ENCODE data around the gene ELP1. TPM values are rescaled to one million over a fixed set of nuclear protein-coding genes. Genes with fewer than 3 reads are reported as not detected.
"Not testable (repeated sequence)": the region's sequence is repeated elsewhere in the genome, so short reads cannot be mapped to it uniquely, and the experiment has no call there.

ELP1 gene
- polyA plus RNA-seq, 3 donors: 7.2 to 15.7 (median 15.6) TPM

GRCh38 chr9:108839561-108839960 lies 94.4 kb downstream of the ELP1 start:
- 81 to 97% (median 91%) methylated on average over 5 of the region's 5 CpGs for WGBS, 3 donors
- not testable (repeated sequence) for H3K27ac ChIP-seq (ENCODE audit: low read depth, low read length)

- H3K27ac ChIP-seq (ENCODE audit: low read depth, low read length): no peak overlapping the region
- WGBS, 3 donors: 83 to 89% (median 86%) methylated on average over 6 of the region's 6 CpGs
These were observed 95.9 kb downstream of the ELP1 start for GRCh38 chr9:108838017-108838416.

- WGBS, 3 donors: 70 to 83% (median 80%) methylated on average over 4 of the region's 4 CpGs
- H3K27ac ChIP-seq (ENCODE audit: low read depth, low read length): no peak overlapping the region
These were observed 96.4 kb downstream of the ELP1 start for GRCh38 chr9:108837530-108837929.

GRCh38 chr9:108836781-108837180 lies 97.1 kb downstream of the ELP1 start:
- WGBS, 3 donors: 72 to 77% (median 75%) methylated on average over 5 of the region's 5 CpGs
- no peak overlapping the region for H3K27ac ChIP-seq (ENCODE audit: low read depth, low read length)

GRCh38 chr9:108836319-108836718 lies 97.6 kb downstream of the ELP1 start:
- no peak overlapping the region for H3K27ac ChIP-seq (ENCODE audit: low read depth, low read length)
- WGBS, 3 donors: 81 to 92% (median 91%) methylated on average over 9 of the region's 9 CpGs

GRCh38 chr9:108835831-108836230 lies 98.1 kb downstream of the ELP1 start:
- H3K27ac ChIP-seq (ENCODE audit: low read depth, low read length): no peak overlapping the region
- 77 to 92% (median 87%) methylated on average over 7 of the region's 7 CpGs for WGBS, 3 donors

GRCh38 chr9:108834959-108835665 lies 98.8 kb downstream of the ELP1 start:
- 63 to 74% (median 72%) methylated on average over 4 of the region's 4 CpGs for WGBS, 3 donors

GRCh38 chr9:108832179-108832500 lies 101.8 kb downstream of the ELP1 start:
- 95 to 98% (median 97%) methylated on average over 3 of the region's 3 CpGs for WGBS, 3 donors
- H3K27ac ChIP-seq (ENCODE audit: low read depth, low read length): no peak overlapping the region

More at GRCh38 chr9:108834959-108835665, 98.8 kb downstream of the ELP1 start:
- H3K27ac ChIP-seq (ENCODE audit: low read depth, low read length): no peak overlapping the region

GRCh38 chr9:108831496-108832178 lies 102.3 kb downstream of the ELP1 start:
- H3K27ac ChIP-seq (ENCODE audit: low read depth, low read length): no peak overlapping the region
- 83 to 89% (median 85%) methylated on average over 1 of the region's 1 CpG for WGBS, 3 donors

GRCh38 chr9:108830272-108830671 lies 103.7 kb downstream of the ELP1 start:
- 53 to 68% (median 65%) methylated on average over 2 of the region's 2 CpGs for WGBS, 3 donors

GRCh38 chr9:108823829-108824228 lies 110.1 kb downstream of the ELP1 start:
- WGBS, 3 donors: 69 to 92% (median 91%) methylated on average over 3 of the region's 3 CpGs

More at GRCh38 chr9:108830272-108830671, 103.7 kb downstream of the ELP1 start:
- no peak overlapping the region for H3K27ac ChIP-seq (ENCODE audit: low read depth, low read length)

More at GRCh38 chr9:108823829-108824228, 110.1 kb downstream of the ELP1 start:
- H3K27ac ChIP-seq (ENCODE audit: low read depth, low read length): no peak overlapping the region

Other genes with a start within 250 kb of the ELP1 start
- gene ACTL7B, start 78.1 kb downstream of the ELP1 start, polyA plus RNA-seq: not detected
- not detected for gene ACTL7A, start 71.9 kb downstream of the ELP1 start, polyA plus RNA-seq
- 10 to 100 TPM in 2 of 3 donors, 1 to 10 TPM in 1; 9.6 to 23.5 (median 12.1) TPM for gene ABITRAM, start 276 bp upstream of the ELP1 start, polyA plus RNA-seq
- 10 to 100 TPM; 12.9 to 27.2 (median 26.5) TPM for gene CTNNAL1, start 79.4 kb upstream of the ELP1 start, polyA plus RNA-seq
- gene TMEM245, start 185.8 kb upstream of the ELP1 start, polyA plus RNA-seq: 10 to 100 TPM in 2 of 3 donors, 1 to 10 TPM in 1; 9.2 to 29.1 (median 14.4) TPM
- gene FRRS1L, start 233.1 kb upstream of the ELP1 start, polyA plus RNA-seq: under 1 TPM in 2 of 3 donors, not detected in 1; 0.04 to 0.18 TPM

All from adipose tissue (tissue), 3 donors.